Vagina (tissue), 2 donors: ENCODE measurements around the gene SMIM31. TPM values are rescaled to one million over a fixed set of nuclear protein-coding genes. Genes with fewer than 3 reads are reported as not detected.

Source experiments
- DNase-seq, 2 donors: peaks; one replicate each; pipeline ENCODE4 v3.0.0-alpha.2; 2017; ENCODE audit errors: extremely low spot score in 2 of 2
- H3K27ac ChIP-seq: fragments of 200-600 bp; sonication (generic); one replicate; pipeline ENCODE4 v1.5.1; 2019
- H3K27me3 ChIP-seq: fragments of 200-600 bp; sonication (generic); one replicate; pipeline ENCODE4 v1.5.1; 2019
- H3K36me3 ChIP-seq, 2 donors: fragments of 200-600 bp; sonication (generic); one replicate each; pipeline ENCODE4 v1.5.1; 2017 to 2019
- H3K4me1 ChIP-seq: fragments of 200-600 bp; sonication (generic); one replicate; pipeline ENCODE4 v1.5.1; 2019
- H3K4me3 ChIP-seq, 2 donors: fragments of 200-600 bp; sonication (generic); 1 replicate in 1 of 2; 2 replicates in 1 of 2; pipeline ENCODE4 v1.5.1; 2016 to 2019
- H3K9me3 ChIP-seq: fragments of 200-600 bp; sonication (generic); one replicate; pipeline ENCODE4 v1.5.1; 2019
- POLR2A ChIP-seq, 2 donors: fragments of 450-650 bp; IDR thresholded peaks; one replicate each; pipeline ENCODE4 v1.6.1; 2017; ENCODE audit warnings: antibody characterized with exemption in 2 of 2, mild to moderate bottlenecking in 2 of 2, moderate library complexity in 2 of 2
- POLR2AphosphoS5 ChIP-seq, 2 donors: sonication (generic); formaldehyde crosslinking; IDR thresholded peaks; one replicate each; pipeline ENCODE4 v1.9.0; 2017; ENCODE audit warnings: antibody characterized with exemption in 2 of 2, mild to moderate bottlenecking in 2 of 2, low read depth in 1 of 2; ENCODE audit not compliant: insufficient read depth in 1 of 2
- intact Hi-C: fragments of 100-400 bp; cut with DNase I; formaldehyde crosslinking; loops from one replicate; pipeline ENCODE4 v1.15.1; 2023
- small RNA-seq: library from RNA; depleted of rRNA; stranded (forward); fragments of <200 nt; gene quantifications from one replicate; pipeline ENCODE3, GENCODE V24; 2016
- total RNA-seq: library from RNA; depleted of rRNA; stranded (reverse); fragments of >200 nt; gene quantifications from one replicate; pipeline ENCODE4 v1.2.3, GENCODE V29; 2016
- TF ChIP-seq, protein P1 (sequence below), 3 experiments: fragments of 450-650 bp in 2 of 3; fragments of 200-600 bp in 1 of 3; sonication (generic) in 1 of 3; IDR thresholded peaks; one replicate each; pipeline ENCODE4 v1.5.1; 2017 to 2019; ENCODE audit warnings: antibody characterized with exemption in 3 of 3, mild to moderate bottlenecking in 2 of 3, moderate library complexity in 2 of 3

Gene SMIM31
- total RNA-seq, 1 donor from 2014 or later, result not detected

DNA sequence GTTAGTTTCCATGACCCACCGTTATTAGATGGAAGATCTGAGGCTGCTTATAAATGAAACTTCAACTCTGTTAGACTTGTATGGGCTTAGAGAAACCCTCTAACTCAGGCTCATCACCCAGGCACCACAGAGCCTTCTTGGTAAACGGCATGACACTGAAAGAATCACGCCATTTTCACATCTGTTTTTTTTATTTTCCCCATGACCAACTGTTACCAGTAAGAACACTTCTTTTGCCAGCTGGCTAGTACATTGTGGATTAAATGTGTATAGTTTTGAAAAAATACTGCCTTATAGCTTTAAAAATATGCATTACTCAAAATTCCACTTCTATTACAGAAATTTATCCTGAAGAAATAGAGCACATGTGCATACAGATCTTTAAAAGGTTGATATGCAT lies 75.0 kb downstream of the SMIM31 start:
- H3K27ac ChIP-seq, result no peak overlapping the region
- H3K9me3 ChIP-seq, result no peaks in the 10 kb centered on the region
- no peak overlapping the region for H3K4me3 ChIP-seq
- intact Hi-C loops, result no loop called here
- H3K27me3 ChIP-seq, result no peaks in the 10 kb centered on the region
- H3K4me1 ChIP-seq, result no peaks in the 10 kb centered on the region
- TF ChIP-seq POLR2AphosphoS5 (IDR thresholded peaks at IDR 0.05; ENCODE audit: insufficient read depth in 1 of 2, low read depth in 1 of 2) (no peak), POLR2A (IDR thresholded peaks at IDR 0.05) (no peak)
- TF ChIP-seq, protein P1, sequence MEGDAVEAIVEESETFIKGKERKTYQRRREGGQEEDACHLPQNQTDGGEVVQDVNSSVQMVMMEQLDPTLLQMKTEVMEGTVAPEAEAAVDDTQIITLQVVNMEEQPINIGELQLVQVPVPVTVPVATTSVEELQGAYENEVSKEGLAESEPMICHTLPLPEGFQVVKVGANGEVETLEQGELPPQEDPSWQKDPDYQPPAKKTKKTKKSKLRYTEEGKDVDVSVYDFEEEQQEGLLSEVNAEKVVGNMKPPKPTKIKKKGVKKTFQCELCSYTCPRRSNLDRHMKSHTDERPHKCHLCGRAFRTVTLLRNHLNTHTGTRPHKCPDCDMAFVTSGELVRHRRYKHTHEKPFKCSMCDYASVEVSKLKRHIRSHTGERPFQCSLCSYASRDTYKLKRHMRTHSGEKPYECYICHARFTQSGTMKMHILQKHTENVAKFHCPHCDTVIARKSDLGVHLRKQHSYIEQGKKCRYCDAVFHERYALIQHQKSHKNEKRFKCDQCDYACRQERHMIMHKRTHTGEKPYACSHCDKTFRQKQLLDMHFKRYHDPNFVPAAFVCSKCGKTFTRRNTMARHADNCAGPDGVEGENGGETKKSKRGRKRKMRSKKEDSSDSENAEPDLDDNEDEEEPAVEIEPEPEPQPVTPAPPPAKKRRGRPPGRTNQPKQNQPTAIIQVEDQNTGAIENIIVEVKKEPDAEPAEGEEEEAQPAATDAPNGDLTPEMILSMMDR (IDR thresholded peaks at IDR 0.05), result no peak
- DNase-seq, result no peak
- no peaks in the 10 kb centered on the region for H3K36me3 ChIP-seq

DNA sequence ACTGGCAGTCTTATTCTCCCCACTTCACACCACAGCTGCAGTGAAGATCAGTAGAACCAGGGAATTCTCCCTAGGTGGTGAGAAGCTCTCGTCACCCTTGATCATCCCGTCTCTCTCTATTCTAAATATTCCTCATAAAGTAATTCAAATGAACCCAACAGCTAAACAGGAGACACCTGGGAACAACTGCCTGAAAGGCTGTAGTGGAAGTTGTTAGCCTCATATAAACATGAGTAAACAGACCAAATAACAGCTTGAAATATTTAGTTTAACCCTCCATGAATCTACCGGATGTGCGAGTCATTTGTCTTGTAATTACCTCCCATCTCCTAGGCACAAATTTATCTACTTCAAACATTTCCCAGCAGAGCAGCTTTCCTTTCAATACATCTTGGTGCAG lies 92.6 kb downstream of the SMIM31 start:
- TF ChIP-seq POLR2AphosphoS5 (IDR thresholded peaks at IDR 0.05; ENCODE audit: insufficient read depth in 1 of 2, low read depth in 1 of 2) (no peak), POLR2A (IDR thresholded peaks at IDR 0.05) (no peak)
- TF ChIP-seq, protein P1 (IDR thresholded peaks at IDR 0.05), result no peak
- no peak for DNase-seq
- H3K36me3 ChIP-seq, result no peaks in the 10 kb centered on the region
- no peaks in the 10 kb centered on the region for H3K9me3 ChIP-seq
- H3K4me1 ChIP-seq, result no peaks in the 10 kb centered on the region
- no peak overlapping the region for H3K27ac ChIP-seq
- H3K4me3 ChIP-seq, result no peak overlapping the region
- intact Hi-C loops, result no loop called here
- H3K27me3 ChIP-seq, result no peaks in the 10 kb centered on the region

DNA sequence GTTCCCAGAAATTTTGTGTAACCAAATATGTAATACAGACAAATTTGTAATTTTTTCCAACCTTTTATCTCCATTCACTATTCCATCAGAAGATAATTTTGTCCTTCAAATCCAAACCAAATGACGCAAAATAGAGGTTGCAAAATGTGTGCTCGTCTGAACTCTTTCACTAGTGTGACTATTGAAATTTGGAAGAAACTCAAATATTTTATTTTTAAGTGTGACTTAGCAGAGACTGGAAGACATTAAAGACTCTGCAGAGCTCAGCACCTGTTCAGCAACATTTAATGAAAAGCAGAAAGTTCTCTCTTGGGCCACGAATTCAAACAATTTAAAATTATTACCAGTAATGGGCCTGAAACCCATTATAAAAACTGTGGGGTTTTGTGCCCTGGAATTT lies 93.1 kb downstream of the SMIM31 start:
- no peak for TF ChIP-seq POLR2A (IDR thresholded peaks at IDR 0.05)
- TF ChIP-seq, protein P1 (IDR thresholded peaks at IDR 0.05), result no peak
- TF ChIP-seq POLR2AphosphoS5 (IDR thresholded peaks at IDR 0.05; ENCODE audit: insufficient read depth in 1 of 2, low read depth in 1 of 2), result no peak
- DNase-seq, result no peak
- no peaks in the 10 kb centered on the region for H3K36me3 ChIP-seq
- no peaks in the 10 kb centered on the region for H3K4me1 ChIP-seq
- intact Hi-C loops, result no loop called here
- no peaks in the 10 kb centered on the region for H3K9me3 ChIP-seq
- no peak overlapping the region for H3K27ac ChIP-seq
- H3K27me3 ChIP-seq, result no peaks in the 10 kb centered on the region
- no peak overlapping the region for H3K4me3 ChIP-seq

DNA sequence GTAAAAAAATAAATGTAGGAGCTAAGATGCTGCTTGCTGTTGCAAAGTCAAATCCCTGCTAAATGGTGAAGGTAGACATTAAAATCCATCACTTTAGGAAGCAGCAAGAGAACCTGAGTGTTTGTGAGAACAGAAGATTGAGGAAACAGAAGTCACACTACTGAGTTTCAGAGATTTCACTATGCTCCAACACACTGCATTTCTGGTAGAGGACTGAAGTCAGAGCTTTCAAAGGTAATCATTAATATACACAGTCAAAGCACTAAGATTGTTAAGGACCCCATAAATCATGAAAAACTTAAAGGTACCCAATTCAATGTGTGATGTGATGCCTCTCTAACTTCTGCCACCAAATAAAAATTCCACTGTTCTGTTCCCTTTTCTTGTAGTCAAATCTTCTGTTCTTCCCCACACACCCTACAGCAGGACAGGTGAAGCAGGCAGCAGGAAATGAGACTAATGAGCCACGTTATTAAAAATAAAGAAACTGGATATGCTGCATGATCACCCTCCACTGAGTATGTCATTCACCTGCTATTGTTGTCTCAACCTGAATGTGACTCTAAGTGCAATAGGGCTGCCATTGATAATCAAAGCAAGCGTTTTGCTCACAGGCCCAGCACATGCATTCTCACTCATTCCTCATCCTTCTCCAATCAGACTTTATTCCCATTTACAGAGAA lies 94.2 kb downstream of the SMIM31 start:
- TF ChIP-seq POLR2AphosphoS5 (IDR thresholded peaks at IDR 0.05; ENCODE audit: insufficient read depth in 1 of 2, low read depth in 1 of 2), result no peak
- TF ChIP-seq, protein P1 (IDR thresholded peaks at IDR 0.05), result no peak
- no peak for TF ChIP-seq POLR2A (IDR thresholded peaks at IDR 0.05)
- Histone ChIP-seq H3K4me3 (no peak overlapping the region), H3K9me3 (no peaks in the 10 kb centered on the region), H3K27me3 (no peaks in the 10 kb centered on the region), H3K36me3 (no peaks in the 10 kb centered on the region), H3K4me1 (no peaks in the 10 kb centered on the region), H3K27ac (no peak overlapping the region)
- intact Hi-C loops, result no loop called here
- DNase-seq, result no peak

Small RNA genes lying within 50 kb of the gene (small RNA-seq; reads per million reads assigned to genes)
- not detected for gene RNU6-668P

Other genes with a start within 250 kb of the SMIM31 start
- gene APELA, start 123.0 kb downstream of the SMIM31 start, total RNA-seq, result not detected
- gene TRIM61, start 223.5 kb downstream of the SMIM31 start, total RNA-seq, result not detected